GM21786 (cell line): ENCODE measurements around the gene CYTH1.

Experiments used
- ATAC-seq: cut with Tn5 transposase; IDR thresholded peaks from one replicate; pipeline ENCODE4 v1.9.1; 2021; ENCODE audit not compliant: unreplicated experiment

CYTH1 gene

DNA sequence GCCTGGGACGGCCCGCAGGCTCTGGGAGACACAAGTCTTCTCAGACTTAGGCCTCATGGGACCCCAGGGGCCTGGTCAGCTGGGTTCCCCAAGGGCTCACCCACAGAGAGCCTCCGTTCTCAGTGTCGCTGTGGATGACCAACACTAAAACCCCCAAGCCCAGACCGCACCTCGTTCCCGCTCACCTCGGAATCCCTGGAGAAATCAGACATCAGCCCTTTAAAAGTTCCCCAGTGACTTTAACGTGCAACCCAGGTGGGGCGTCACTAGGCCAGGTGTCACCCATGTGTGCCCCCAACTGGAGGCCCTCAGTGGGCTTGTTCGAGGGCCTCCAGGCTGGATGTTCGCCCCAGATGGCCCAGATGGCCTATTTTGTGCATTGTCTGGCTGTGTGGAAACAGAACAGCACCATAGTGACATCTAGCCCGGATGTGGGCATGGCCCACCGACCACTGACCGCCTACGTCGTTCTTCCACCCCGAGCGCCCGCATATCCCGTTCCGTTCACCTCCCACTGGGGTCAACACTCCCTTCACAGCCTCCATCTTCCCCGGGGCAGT is 152.6 kb downstream of the CYTH1 start:
- no peak for ATAC-seq

DNA sequence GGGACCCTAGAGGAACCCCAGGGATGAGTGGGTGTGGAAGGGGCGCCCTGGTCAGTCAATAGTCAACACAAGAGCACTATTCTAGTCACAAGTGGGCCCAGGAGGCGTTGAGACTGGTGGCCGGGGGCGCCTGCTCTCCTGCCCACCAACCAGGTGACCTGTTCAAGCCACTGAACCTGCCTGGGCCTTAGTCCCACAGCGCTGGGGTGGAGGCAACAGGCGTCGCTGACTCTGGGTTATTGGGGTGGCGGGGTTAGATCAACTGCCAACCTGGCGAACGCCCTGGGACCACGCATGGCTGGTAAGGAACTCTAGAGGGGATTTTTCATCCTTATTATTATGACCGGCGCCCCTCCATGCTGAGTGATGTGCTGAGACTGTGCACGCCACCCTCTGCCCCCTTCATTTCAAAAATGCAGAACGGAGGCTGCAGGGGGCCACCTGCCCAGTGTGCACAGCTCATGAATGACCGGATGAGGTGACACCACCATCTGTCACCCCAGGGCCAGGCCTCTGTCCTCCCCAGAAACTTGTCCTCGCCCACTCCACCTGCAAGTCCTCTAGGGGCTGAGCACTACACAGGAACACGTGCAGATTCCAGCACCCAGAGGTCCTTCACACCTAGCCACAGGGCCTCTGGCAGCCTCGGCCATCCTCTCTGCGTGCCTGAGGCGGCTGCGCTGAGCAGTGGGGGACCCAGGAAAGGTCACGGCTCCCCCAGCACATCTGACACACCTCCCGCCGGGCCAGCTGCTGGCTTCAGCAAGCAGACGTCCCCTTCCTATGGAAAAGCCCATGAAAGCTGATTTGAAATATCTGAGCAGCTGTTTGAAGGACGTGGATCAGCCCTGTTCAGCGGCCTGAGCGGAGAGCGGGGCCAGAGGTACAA is 153.3 kb downstream of the CYTH1 start:
- ATAC-seq, result no peak

DNA sequence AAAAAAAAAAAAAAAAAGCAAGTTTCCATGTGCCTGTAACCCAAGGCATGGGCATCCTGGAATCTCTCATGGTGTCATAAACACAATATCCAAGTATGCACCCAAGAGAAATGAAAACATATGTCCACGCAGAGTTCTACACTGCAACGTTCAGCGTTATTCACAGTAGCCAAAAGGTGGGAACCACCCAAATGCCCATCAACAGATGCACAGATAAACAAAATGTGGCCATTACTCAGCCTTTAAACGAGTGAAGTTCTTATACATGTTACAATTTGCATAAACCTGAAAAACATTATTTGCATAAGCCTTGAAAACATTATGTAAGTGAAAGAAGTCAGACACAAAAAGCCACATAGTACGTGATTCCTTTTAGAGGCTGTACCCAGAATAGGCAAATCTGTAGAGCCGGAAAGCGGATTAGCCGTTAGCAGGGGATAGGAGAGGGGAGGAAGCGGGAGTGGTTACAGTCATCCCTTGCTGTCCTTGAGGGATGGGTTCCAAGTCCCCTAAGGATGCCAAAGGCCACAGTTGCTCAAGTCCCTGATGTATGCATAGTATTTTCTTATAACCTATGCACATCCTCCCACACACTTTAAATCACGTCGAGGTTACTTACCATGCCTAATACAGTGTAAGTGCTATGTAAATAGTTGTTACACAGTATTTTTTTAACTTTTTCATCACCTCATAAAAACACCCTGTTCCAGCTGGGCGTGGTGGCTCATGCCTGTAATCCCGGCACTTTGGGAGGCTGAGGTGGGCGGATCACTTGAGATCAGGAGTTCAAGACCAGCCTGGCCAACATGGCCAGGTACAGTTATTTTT is 157.5 kb downstream of the CYTH1 start:
- no peak for ATAC-seq
